Smooth muscle cell (in vitro differentiated cells): Measurements from ENCODE around the gene KLHDC8A. TPM values are rescaled to one million over a fixed set of nuclear protein-coding genes. Genes with fewer than 3 reads are reported as not detected.

ENCODE experiments used
- DNase-seq: peaks from one replicate; lab custom pipeline; 2025; ENCODE audit not compliant: unreplicated experiment; lab: John Stamatoyannopoulos, UW
- H2AFZ ChIP-seq: fragments of 200-600 bp; sonication (generic); 2 replicates; pipeline ENCODE4 v1.6.0; 2016; ENCODE audit warnings: antibody characterized with exemption, low read depth, mild to moderate bottlenecking
- H3F3A ChIP-seq: fragments of 200-600 bp; sonication (generic); 2 replicates; pipeline ENCODE4 v1.6.0; 2017; ENCODE audit warnings: antibody characterized with exemption, low read depth
- H3K27ac ChIP-seq: fragments of 200-600 bp; sonication (generic); 2 replicates; pipeline ENCODE4 v1.5.1; 2016; ENCODE audit warnings: low read depth, mild to moderate bottlenecking
- H3K27me3 ChIP-seq: fragments of 200-600 bp; sonication (generic); 2 replicates; pipeline ENCODE4 v1.6.1; 2016; ENCODE audit warnings: low read depth, mild to moderate bottlenecking
- H3K36me3 ChIP-seq: fragments of 200-600 bp; sonication (generic); 2 replicates; pipeline ENCODE4 v1.5.1; 2016; ENCODE audit warnings: low read depth
- H3K4me1 ChIP-seq: fragments of 200-600 bp; sonication (generic); 2 replicates; pipeline ENCODE4 v1.5.1; 2016; ENCODE audit warnings: low read depth
- H3K4me2 ChIP-seq: fragments of 200-600 bp; sonication (generic); 2 replicates; pipeline ENCODE4 v1.6.0; 2016; ENCODE audit warnings: mild to moderate bottlenecking
- H3K4me3 ChIP-seq: fragments of 200-600 bp; sonication (generic); 2 replicates; pipeline ENCODE4 v1.5.1; 2016; ENCODE audit warnings: mild to moderate bottlenecking
- H3K79me2 ChIP-seq: fragments of 200-600 bp; sonication (generic); 2 replicates; pipeline ENCODE4 v1.6.0; 2016; ENCODE audit warnings: low read depth, mild to moderate bottlenecking
- H3K9ac ChIP-seq: fragments of 200-600 bp; sonication (generic); 2 replicates; pipeline ENCODE4 v1.6.0; 2016; ENCODE audit warnings: low read depth
- H3K9me3 ChIP-seq: fragments of 200-600 bp; sonication (generic); replicated peaks from 2 replicates; pipeline ENCODE4 v1.5.1; 2016; ENCODE audit warnings: low read depth
- H4K20me1 ChIP-seq: fragments of 200-600 bp; sonication (generic); 2 replicates; pipeline ENCODE4 v1.6.0; 2016; ENCODE audit warnings: low read depth
- WGBS: methylation state at CpG from one replicate; pipeline ENCODE4 v1.1.7; 2016; ENCODE audit warnings: low lambda C conversion rate; 5-methylcytosine and 5-hydroxymethylcytosine counted together
- polyA plus RNA-seq: library from polyadenylated mRNA; unstranded; fragments of >200 nt; fragmentation: Nextera tagmentation; extraction: Ambion mirVana; gene quantifications from 2 replicates; pipeline ENCODE4 v1.2.1, GENCODE V29; 2016
- total RNA-seq: library from RNA; depleted of rRNA; stranded (reverse); fragments of >200 nt; gene quantifications from 2 replicates; pipeline ENCODE4 v1.2.3, GENCODE V29; 2014
- TF ChIP-seq, protein P1 (sequence below): fragments of 200-600 bp; sonication (generic); IDR thresholded peaks from 2 replicates; pipeline ENCODE4 v1.5.1; 2017; ENCODE audit warnings: borderline replicate concordance, mild to moderate bottlenecking, antibody characterized with exemption; ENCODE audit not compliant: insufficient read depth, poor library complexity, severe bottlenecking

Gene KLHDC8A
- total and polyA plus RNA-seq, 2 experiments from 2014 or later, result 0.33 TPM; not detected in 1

DNA sequence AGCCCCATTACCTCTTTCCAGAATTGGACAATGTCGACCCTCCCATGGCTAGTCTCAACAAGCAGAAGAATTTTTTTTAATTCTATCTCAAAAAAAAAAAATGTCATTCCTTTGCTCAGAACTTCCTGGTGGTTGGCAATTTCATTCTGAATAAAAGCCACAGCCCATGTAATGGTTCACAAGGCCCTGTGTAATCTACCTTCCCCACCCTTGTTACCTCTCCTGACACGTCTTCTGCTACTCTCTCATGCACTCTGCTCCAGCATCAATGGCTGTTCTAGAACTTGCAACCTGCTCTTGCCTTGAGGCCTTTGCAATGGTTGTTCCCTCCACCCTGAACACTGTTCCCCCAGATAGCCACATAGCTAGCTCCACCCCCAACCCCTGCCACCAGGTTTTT, 60.6 kb downstream of the KLHDC8A start:
- Histone ChIP-seq H3K4me3 (no peak overlapping the region), H3K4me1 (peaks cover 71% of the 10 kb centered on the region), H3F3A (peaks cover 32% of the 10 kb centered on the region), H3K9me3 (no peaks in the 10 kb centered on the region), H3K36me3 (no peaks in the 10 kb centered on the region), H3K27ac (peak overlapping the region; percentile 93), H3K79me2 (no peaks in the 10 kb centered on the region), H3K4me2 (peak overlapping the region; percentile 8), H3K27me3 (no peaks in the 10 kb centered on the region), H2AFZ (no peak overlapping the region), H4K20me1 (no peaks in the 10 kb centered on the region), H3K9ac (no peak overlapping the region)
- 72% methylated on average over 2 of the region's 2 CpGs for WGBS
- TF ChIP-seq, protein P1, sequence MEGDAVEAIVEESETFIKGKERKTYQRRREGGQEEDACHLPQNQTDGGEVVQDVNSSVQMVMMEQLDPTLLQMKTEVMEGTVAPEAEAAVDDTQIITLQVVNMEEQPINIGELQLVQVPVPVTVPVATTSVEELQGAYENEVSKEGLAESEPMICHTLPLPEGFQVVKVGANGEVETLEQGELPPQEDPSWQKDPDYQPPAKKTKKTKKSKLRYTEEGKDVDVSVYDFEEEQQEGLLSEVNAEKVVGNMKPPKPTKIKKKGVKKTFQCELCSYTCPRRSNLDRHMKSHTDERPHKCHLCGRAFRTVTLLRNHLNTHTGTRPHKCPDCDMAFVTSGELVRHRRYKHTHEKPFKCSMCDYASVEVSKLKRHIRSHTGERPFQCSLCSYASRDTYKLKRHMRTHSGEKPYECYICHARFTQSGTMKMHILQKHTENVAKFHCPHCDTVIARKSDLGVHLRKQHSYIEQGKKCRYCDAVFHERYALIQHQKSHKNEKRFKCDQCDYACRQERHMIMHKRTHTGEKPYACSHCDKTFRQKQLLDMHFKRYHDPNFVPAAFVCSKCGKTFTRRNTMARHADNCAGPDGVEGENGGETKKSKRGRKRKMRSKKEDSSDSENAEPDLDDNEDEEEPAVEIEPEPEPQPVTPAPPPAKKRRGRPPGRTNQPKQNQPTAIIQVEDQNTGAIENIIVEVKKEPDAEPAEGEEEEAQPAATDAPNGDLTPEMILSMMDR, result no peak
- DNase-seq, result no peak

DNA sequence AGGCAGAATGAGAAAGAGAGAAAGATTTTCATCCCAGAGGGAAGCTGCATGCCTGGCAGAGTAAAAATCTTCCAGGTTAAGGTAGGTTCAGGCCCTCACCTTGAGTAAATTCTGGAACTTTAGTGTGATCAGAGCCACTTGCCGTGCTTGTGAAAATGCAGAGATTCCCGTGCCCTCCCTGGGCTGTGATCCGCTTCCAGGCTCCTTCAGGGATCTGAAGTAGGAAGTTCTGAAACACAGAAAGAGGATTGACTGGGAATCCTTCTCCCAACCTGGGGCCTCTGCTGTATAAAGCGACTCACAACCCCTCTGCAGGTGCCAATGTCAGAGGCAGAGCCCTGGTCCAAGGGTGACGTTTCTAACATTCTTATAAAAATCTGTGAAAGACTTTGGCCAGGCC, 61.8 kb downstream of the KLHDC8A start:
- Histone ChIP-seq H3K4me3 (no peak overlapping the region), H3K9ac (peak overlapping the region; percentile 41), H3F3A (peaks cover 27% of the 10 kb centered on the region), H4K20me1 (no peaks in the 10 kb centered on the region), H3K27me3 (no peaks in the 10 kb centered on the region), H2AFZ (no peak overlapping the region), H3K36me3 (no peaks in the 10 kb centered on the region), H3K79me2 (no peaks in the 10 kb centered on the region), H3K27ac (peak overlapping the region; percentile 92), H3K4me1 (peaks cover 59% of the 10 kb centered on the region), H3K9me3 (no peaks in the 10 kb centered on the region), H3K4me2 (peak overlapping the region; percentile 49)
- no peak for DNase-seq
- TF ChIP-seq, protein P1, result no peak
- WGBS, result 33% methylated on average over 5 of the region's 5 CpGs

DNA sequence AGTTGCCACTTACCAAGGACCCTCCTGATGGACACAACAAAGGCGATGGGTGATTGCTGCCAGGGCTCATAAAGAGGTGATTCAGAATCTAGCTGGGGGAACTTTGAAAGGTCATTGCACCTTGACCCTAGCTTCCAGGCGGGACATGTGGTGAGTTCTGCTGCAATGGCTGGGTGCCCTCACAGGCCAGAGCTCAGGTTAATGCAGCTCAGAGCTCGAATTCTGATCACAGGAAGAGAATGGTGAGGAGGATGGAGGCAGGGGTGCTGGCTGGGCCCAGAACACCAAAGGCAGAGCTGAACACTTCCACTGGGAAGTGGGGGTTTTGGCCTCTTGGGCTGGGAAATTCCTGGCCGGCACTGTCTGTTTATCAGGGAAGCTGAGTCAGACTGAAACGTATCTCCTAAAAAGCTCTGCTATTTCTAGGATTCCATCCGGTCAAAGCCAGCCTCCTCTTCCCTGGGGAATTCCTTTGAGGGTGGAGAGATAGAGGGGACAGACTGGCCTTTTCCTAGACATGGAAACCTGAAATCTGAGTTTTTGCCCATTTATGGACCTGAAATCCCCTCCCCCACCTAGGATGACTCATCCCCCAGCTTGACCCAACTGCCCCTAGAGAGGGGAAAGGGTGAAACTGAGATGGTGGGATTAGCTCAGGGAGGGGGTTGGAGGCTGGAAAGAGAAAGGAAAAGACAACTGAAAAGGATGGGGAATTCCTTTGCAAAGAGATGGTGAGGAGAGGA, 62.4 kb downstream of the KLHDC8A start:
- Histone ChIP-seq H3K9ac (peak overlapping the region; percentile 74), H3K27ac (peak overlapping the region; percentile 92), H3F3A (peaks cover 26% of the 10 kb centered on the region), H3K36me3 (no peaks in the 10 kb centered on the region), H2AFZ (no peak overlapping the region), H3K4me3 (no peak overlapping the region), H3K9me3 (no peaks in the 10 kb centered on the region), H4K20me1 (no peaks in the 10 kb centered on the region), H3K27me3 (no peaks in the 10 kb centered on the region), H3K4me1 (peaks cover 58% of the 10 kb centered on the region), H3K4me2 (peak overlapping the region; percentile 49), H3K79me2 (no peaks in the 10 kb centered on the region)
- WGBS, result 15% methylated on average over 6 of the region's 6 CpGs
- TF ChIP-seq, protein P1, result no peak
- peak; percentile 53 for DNase-seq
